SK-N-SH treated with all-trans-retinoic acid at 6 μM for 48 hours (cell line): Measurements from ENCODE around the gene RBM23.

ENCODE experiments used
- ATAC-seq: fragments of 200-7000 bp; cut with Tn5 transposase; 3 replicates; pipeline ENCODE4 v1.9.1; 2020; ENCODE audit warnings: mild to moderate bottlenecking, moderate library complexity
- BACH2 ChIP-seq: fragments of 250-450 bp; sonication (Bioruptor Pico); IDR thresholded peaks from 2 replicates; pipeline ENCODE4 v1.9.0; 2021; ENCODE audit warnings: mild to moderate bottlenecking, borderline replicate concordance
- CSDC2 ChIP-seq: fragments of 250-450 bp; sonication (Bioruptor Pico); IDR thresholded peaks from 2 replicates; pipeline ENCODE4 v1.5.0; 2020; ENCODE audit warnings: mild to moderate bottlenecking, moderate library complexity
- CSRNP3 ChIP-seq: fragments of 250-450 bp; sonication (Bioruptor Pico); IDR thresholded peaks from 2 replicates; pipeline ENCODE4 v1.5.1; 2021; ENCODE audit warnings: mild to moderate bottlenecking, moderate library complexity
- ESRRG ChIP-seq: fragments of 250-450 bp; sonication (Bioruptor Pico); IDR thresholded peaks from 2 replicates; pipeline ENCODE4 v1.6.1; 2021; ENCODE audit warnings: mild to moderate bottlenecking
- GLIS3 ChIP-seq: fragments of 250-450 bp; sonication (Bioruptor Pico); IDR thresholded peaks from 2 replicates; pipeline ENCODE4 v1.5.0; 2020; ENCODE audit warnings: mild to moderate bottlenecking, moderate library complexity
- ISL1 ChIP-seq: fragments of 250-450 bp; sonication (Bioruptor Pico); IDR thresholded peaks from 2 replicates; pipeline ENCODE4 v2.1.2; 2022; ENCODE audit warnings: mild to moderate bottlenecking, moderate library complexity
- OSR1 ChIP-seq: fragments of 250-450 bp; sonication (Bioruptor Pico); IDR thresholded peaks from 2 replicates; pipeline ENCODE4 v1.8.0; 2022; ENCODE audit warnings: moderate library complexity, mild to moderate bottlenecking, inconsistent platforms
- POU6F1 ChIP-seq: fragments of 250-450 bp; sonication (Bioruptor Pico); IDR thresholded peaks from 2 replicates; pipeline ENCODE4 v1.8.0; 2021; ENCODE audit warnings: low read depth, mild to moderate bottlenecking, moderate library complexity, borderline replicate concordance
- PPARA ChIP-seq: fragments of 250-450 bp; sonication (Bioruptor Pico); IDR thresholded peaks from 2 replicates; pipeline ENCODE4 v1.5.0; 2020; ENCODE audit warnings: mild to moderate bottlenecking, borderline replicate concordance
- SNAI2 ChIP-seq: fragments of 250-450 bp; sonication (Bioruptor Pico); IDR thresholded peaks from 2 replicates; pipeline ENCODE4 v1.5.0; 2020; ENCODE audit warnings: mild to moderate bottlenecking, moderate library complexity
- TCF4 ChIP-seq: fragments of 250-450 bp; sonication (Bioruptor Pico); IDR thresholded peaks from 2 replicates; pipeline ENCODE4 v1.8.0; 2021; ENCODE audit warnings: mild to moderate bottlenecking, moderate library complexity, borderline replicate concordance
- ZFP3 ChIP-seq: fragments of 250-450 bp; sonication (Bioruptor Pico); IDR thresholded peaks from 2 replicates; pipeline ENCODE4 v1.5.0; 2020; ENCODE audit warnings: mild to moderate bottlenecking, moderate library complexity
- ZFP30 ChIP-seq: fragments of 450-650 bp; formaldehyde crosslinking; IDR thresholded peaks from 2 replicates; pipeline ENCODE4 v1.5.0; 2022; ENCODE audit warnings: mild to moderate bottlenecking, moderate library complexity
- ZNF565 ChIP-seq: fragments of 450-650 bp; formaldehyde crosslinking; conservative IDR thresholded peaks from 2 replicates; pipeline ENCODE4 v1.5.0; 2020; ENCODE audit warnings: low read depth, mild to moderate bottlenecking, moderate library complexity
- ZNF70 ChIP-seq: fragments of 450-650 bp; formaldehyde crosslinking; IDR thresholded peaks from 2 replicates; pipeline ENCODE4 v1.5.0; 2020; ENCODE audit warnings: mild to moderate bottlenecking, moderate library complexity
- ZNF8 ChIP-seq: fragments of 450-650 bp; formaldehyde crosslinking; IDR thresholded peaks from 2 replicates; pipeline ENCODE4 v1.5.0; 2020; ENCODE audit warnings: mild to moderate bottlenecking, moderate library complexity
- TF ChIP-seq, protein P1 (sequence below): fragments of 250-450 bp; sonication (Bioruptor Pico); IDR thresholded peaks from 2 replicates; pipeline ENCODE4 v1.5.0; 2020; ENCODE audit warnings: mild to moderate bottlenecking, moderate library complexity

The RBM23 gene

GRCh38 chr14:22872833-22873520 is 46.0 kb downstream of the RBM23 start:
- no peak for ATAC-seq
- TF ChIP-seq CSRNP3 (CRISPR knock-in tag) (no peak), ZFP30 (no peak)
- TF ChIP-seq, protein P1, sequence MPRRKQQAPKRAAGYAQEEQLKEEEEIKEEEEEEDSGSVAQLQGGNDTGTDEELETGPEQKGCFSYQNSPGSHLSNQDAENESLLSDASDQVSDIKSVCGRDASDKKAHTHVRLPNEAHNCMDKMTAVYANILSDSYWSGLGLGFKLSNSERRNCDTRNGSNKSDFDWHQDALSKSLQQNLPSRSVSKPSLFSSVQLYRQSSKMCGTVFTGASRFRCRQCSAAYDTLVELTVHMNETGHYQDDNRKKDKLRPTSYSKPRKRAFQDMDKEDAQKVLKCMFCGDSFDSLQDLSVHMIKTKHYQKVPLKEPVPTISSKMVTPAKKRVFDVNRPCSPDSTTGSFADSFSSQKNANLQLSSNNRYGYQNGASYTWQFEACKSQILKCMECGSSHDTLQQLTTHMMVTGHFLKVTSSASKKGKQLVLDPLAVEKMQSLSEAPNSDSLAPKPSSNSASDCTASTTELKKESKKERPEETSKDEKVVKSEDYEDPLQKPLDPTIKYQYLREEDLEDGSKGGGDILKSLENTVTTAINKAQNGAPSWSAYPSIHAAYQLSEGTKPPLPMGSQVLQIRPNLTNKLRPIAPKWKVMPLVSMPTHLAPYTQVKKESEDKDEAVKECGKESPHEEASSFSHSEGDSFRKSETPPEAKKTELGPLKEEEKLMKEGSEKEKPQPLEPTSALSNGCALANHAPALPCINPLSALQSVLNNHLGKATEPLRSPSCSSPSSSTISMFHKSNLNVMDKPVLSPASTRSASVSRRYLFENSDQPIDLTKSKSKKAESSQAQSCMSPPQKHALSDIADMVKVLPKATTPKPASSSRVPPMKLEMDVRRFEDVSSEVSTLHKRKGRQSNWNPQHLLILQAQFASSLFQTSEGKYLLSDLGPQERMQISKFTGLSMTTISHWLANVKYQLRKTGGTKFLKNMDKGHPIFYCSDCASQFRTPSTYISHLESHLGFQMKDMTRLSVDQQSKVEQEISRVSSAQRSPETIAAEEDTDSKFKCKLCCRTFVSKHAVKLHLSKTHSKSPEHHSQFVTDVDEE = no peak

GRCh38 chr14:22872033-22872832 is 46.7 kb downstream of the RBM23 start:
- no peak for TF ChIP-seq ZNF8
- ATAC-seq = peak; percentile 75

- no peak for TF ChIP-seq OSR1
- 0 out of 2 replicates have a peak, but pooled peaks have one; percentile 60 for TF ChIP-seq GLIS3 (CRISPR knock-in tag)
- TF ChIP-seq, all 23 proteins: peak for 1
Observed at GRCh38 chr14:22871224-22872032, 47.5 kb downstream of the RBM23 start, which contains the start of gene LRP10. TSS of gene LRP10 (plus strand) at chr14:22871740. CDS start at chr14:22872304, 564 bp downstream.

DNA sequence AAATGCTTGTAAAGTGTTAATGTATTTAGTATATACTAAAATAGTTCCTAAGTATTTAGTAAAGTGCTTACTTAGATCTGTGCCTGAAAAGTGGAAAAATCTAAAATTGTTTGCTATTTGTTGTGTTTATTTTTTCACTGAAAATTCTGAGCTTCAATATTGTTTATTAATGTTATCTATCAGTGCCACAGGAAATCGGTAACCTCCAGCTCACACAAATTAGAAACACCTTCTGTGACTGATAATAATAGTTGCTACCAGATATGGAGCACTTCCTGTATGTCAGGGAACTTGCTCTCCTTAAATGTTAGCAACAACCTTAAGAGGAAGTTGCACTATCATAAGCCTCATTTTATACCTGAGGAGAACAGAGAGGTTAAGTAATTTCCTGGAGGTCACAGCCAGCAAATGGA is 48.1 kb downstream of the RBM23 start:
- no peak for TF ChIP-seq ZFP3 (CRISPR knock-in tag)
- TF ChIP-seq, all 23 proteins: peak for 0
- peak; percentile 4; the same call in 2 of the 3 replicates for ATAC-seq

More at GRCh38 chr14:22871224-22872032, 47.5 kb downstream of the RBM23 start, which contains the start of gene LRP10:
- peak; percentile 92 for ATAC-seq

DNA sequence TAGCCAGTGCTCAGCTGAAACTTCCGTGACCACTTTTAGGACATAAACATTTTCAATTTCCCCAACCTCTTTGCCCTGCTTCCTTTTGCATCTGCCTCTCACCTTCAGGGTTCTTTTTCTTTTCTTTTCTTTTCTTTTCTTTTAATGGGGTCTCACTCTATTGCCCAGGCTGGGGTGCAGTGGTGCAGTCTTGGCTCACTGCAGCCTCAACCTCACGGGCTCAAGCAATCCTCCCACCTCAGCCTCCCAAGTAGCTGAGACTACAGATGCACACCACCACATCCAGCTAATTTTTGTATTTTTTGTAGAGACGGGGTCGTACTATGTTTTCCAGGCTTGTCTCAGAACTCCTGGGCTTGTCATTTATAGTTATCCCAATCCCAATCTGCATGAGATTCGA is 52.1 kb downstream of the RBM23 start:
- TF ChIP-seq ESRRG (CRISPR knock-in tag) (no peak), ZNF8 (no peak), ISL1 (CRISPR knock-in tag) (no peak), ZNF565 (no peak), GLIS3 (CRISPR knock-in tag) (no peak), BACH2 (no peak), CSRNP3 (CRISPR knock-in tag) (no peak), OSR1 (no peak), PPARA (no peak), SNAI2 (CRISPR knock-in tag) (no peak), POU6F1 (CRISPR knock-in tag) (no peak), ZNF70 (CRISPR knock-in tag) (no peak), CSDC2 (CRISPR knock-in tag) (no peak), TCF4 (CRISPR knock-in tag) (no peak)
- no peak for ATAC-seq
